SKM-1 (cell line): Measurements from ENCODE around the gene FBXL22.

Experiments
- DNase-seq: peaks from one replicate; lab custom pipeline; 2025; ENCODE audit not compliant: unreplicated experiment; lab: John Stamatoyannopoulos, UW

FBXL22 gene

DNA sequence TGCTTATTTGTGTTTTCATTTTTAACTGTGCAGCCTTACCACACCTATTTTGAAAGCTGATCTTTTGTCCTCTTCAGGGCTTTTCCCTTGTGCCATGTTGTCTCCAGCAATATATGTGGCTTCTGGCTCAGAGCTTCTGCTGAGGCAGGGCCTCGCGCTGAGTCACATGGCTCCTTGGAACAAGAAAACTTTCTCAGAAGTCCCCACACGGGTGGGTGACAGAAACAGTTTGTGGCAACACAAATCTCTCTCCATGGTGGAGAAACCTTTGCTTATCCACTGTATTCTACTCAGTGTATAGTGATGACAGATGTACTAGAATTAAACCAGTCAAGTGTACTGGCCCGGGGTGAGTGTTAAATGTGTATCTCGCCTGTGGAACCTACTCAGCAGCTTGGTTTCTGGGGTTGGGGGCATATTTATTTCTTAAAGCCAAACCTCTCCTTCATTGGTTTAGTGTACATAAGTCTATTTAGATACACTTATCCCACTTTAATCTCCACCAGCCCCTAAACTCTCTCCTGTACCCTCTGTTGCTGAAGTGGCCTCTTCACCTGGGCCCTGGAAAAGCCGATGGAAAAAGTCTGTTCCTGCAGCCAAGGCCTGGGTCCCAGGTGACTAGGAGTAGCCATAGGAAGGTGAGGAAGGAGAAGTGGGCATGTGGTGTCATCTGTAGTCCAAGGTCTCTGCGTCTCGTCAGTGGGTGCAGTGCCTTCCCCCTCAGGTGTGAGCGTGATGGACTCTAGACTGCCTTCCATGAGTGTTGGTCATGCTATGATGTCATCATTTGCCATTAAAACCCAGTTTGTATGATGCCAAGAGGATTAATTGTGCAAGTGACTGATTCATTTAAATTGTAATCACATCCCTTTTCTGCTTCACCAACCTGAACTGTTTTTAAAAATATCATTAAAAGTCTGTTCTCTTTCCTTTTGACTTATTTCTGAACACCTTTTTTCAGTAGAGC lies 3.2 kb upstream of the FBXL22 start:
- DNase-seq, result no peak

DNA sequence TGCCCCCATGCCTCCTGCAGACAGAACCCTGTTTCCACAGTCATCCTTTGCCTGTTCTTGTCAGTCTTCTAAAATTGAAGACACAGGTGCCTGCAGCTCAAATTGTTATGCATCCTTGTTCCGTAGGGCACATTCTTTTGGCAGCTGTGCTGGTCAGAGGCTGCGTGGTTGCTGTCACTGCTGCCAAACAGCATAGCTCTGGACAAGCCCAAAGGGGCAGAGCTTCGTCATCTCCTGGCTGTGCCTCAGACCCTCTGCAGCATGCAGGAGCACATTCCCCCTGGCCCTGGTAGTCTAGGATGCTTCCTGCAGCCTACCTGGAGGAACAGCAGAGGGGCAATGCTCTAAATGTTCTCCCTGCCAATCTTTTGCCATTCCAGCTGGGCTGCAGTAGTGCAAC lies 2.1 kb upstream of the FBXL22 start:
- DNase-seq, result no peak

DNA sequence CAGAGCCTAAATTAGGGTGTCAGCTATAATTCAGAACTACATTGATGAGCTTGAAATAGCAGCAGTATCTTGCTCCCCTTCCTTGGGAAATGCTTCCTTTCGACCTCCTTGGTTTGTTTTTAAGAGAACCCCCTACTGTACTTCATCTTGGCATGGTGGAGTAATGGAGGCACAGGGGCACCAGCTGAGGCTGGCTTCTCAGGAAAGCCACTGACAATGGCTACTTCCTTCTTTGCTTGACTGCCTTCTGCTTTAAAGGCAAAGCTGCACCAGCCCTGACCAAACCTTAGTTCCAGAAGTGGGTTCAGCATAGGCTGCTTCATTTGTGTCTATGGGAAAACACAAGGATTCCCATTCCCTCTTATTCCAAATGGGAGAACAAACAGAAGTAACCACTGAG lies 1.5 kb upstream of the FBXL22 start:
- DNase-seq, result no peak

DNA sequence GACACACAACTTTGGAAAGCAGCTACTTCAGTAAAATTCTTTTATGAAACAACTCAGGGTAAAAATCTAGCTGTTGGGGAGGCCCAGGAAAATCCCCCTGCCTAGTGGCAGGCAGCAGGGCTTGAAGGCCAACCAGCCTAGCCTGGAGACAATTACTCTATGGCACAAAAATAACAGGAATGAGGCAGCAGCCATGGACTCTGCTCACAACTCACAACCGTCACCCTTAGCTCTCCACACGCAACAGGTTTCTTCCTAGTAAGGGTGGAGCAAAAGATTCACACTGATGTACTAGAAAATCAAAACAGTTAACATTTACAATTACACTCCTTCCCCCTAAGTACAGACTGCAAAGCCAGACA lies 530 bp upstream of the FBXL22 start:
- DNase-seq, result no peak

DNA sequence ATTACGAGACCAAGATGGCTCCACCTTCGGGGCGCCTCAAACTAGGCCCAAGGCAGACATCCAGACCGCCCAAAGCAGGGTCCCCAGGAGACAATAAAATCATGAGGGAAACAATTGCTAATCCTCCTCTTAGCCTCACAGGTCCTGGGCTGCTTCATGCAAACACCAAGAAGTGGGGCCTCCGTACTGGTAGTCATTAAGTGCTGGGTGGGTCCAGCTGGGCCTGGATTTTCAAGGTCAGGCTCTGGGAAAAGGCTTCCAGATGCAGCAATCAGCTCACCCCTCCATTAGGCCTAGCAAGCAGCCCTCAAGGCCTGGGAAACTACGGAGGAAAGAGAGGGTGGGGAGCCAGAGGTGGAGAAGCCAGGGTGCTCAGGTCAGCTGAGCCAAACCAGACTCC lies 634 bp downstream of the FBXL22 start:
- DNase-seq, result no peak

DNA sequence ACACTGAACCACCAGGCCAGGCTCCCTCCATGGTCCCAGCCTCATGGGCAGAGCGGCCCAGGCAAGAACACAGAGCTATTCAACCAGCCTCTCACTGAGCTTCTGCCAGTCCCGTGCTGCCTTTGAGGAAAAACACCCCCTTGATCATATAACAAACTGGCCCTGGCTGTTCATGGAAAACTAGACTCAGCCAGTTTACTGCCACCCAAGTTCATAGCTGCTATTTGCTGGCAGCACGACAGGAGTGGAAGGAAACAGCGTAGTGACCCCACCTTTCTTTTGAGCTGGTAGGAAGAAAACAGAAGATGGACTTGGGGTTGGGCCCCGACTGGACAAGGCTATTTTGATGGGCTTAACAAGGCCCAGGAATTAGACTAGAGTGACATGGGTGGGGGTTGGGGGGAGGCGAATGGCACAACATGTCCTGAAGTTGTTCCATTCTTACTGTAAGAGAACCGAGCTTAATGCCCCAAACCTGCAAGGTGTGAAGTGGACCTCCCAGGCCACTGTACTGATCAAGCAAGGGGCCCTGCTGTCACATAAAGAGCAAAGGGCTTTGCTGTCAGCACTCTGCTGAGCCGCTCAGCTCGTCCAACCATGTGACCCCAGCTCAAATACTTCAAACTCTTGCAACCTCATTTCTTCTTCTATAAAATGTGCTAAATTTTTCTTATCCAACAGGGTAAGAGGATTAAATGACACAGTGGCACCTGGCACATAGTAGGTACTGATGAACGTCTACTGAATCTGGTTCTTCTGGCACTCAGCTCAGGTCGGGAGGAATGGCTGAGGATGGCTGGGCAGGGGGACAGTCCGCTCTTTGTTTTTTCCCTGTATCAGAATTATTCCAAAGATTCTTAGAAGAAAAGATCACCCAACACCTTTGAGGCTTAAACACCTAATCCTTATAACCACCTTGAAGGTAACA lies 1.6 kb downstream of the FBXL22 start:
- no peak for DNase-seq

DNA sequence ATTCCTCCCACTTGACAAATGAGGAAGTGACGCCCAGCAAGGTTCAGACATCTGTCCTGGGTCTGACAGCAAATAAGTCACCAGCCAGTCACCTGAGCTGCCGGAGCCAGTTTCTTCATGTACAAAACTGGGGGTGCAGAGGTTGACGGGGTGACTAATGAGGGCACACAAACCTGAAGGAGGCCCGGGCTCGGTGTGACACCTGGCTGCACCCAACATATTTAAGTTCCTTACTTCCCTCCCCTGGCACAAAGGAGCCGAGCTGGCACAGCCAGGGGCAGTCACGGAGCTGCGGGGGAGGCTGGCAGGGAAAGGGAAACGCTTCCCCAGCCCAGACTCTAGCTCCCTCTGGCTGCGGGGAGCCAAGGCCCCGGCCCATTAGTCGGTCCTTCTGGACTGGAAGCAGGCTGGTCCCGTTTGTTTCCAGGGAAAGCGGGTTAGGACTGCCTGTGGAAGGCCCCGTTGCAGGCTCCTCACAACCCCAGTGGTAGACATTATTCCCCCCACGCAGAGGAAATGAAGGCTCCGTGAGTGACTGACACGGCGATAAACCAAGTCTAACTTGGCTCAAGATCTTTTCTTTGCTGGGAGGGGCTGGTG lies 2.3 kb downstream of the FBXL22 start:
- no peak for DNase-seq

DNA sequence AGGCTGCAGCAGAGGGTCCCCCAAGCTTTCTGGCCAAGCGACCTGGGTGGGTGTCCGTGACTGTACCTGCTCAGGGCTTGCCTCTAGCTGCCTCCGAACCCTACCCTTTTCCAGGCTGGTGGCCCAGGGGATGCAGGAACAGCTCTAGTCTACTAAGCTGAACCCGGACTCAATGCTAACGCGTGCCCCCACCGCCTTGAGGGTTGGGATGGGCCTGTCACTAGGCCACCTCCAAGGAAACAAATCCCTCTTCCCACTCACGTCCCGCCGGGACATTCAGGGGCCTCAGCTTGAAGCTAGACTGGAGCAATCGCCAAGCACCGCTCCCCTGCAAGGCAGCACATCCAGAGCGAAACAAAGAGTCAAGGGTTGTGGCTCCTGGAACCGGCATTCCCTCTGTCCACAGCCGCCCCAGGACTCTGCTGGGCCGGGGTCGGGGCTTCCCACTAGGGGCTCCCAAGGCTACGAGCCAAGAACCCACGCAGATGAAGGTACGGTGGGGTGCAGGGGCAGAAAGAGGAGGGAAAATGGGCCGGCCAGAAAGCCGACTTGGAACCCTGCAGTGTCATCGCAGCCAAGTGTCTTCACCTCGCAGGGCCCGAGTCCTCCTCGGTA lies 2.9 kb downstream of the FBXL22 start:
- no peak for DNase-seq

DNA sequence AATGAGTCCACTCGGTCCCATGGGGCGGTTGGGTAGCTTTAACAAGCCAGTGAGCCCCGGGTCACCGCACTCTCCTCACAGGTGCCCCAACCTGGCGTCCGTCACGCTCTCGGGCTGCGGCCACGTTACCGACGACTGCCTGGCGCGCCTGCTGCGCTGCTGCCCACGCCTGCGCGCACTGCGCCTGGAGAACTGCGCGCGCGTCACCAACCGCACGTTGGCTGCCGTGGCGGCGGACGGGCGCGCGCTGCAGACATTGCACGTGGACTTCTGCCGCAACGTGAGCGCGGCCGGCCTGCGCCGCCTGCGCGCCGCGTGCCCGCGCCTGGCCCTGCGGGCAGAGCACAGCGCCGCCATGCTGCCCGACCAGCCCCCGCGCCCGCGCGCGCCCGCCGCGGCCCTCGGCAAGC lies 3.4 kb downstream of the FBXL22 start:
- DNase-seq, result peak; percentile 76

DNA sequence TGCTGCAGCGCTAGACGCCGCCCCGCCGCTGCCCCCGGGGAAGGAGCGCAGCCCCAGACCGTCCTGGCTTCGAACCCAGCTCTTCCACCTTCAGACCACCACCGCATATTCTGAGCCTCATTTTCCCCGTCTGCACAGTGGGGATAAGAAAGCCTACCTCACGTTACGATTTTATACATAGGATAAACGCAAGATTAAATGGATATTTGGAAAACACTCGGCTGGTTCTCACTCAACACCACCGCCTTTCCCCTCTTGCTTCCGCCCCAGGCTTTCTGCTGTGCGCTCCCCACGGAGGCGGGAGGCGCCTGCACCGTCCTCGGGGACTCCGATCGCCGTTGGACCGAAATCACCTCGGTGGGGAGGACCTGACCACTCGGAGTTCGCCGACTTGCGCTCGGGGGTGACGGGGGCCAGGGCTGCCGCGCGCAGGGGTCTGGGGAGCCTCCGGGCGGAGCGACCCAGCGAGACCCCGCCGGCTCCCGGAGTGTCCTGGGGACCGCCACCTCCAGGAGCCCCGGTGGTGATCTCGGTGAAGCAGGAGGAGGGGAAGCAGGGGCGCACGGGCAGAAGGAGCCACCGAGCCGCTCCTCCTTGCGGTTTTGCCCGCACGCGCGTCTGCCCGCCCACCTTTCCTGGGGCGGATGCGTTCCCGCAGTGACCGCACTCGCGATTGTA lies 4.0 kb downstream of the FBXL22 start:
- DNase-seq, result no peak

DNA sequence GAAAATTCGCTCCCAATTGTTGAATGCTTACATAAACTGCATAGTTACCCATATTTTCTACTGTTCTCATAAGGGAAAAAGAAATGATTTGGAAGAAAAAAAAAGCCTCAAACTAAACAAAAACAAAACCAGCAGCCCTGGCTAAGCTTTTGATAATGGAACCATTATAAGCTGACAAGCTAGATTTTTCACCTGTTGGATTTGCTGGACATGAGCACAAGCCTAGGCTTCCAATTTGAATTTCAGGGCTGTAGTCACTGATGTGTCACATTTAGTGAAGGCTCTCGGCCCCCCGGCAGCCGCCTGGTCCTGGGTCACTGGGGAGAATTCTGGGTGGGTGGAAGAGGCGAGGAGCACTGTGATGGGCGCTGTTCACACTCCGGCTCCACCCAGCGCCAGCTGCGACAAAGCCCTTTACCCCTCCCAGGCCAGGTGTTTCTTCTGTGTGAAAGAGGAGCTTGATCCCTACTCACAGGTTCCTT lies 4.6 kb downstream of the FBXL22 start:
- no peak for DNase-seq

DNA sequence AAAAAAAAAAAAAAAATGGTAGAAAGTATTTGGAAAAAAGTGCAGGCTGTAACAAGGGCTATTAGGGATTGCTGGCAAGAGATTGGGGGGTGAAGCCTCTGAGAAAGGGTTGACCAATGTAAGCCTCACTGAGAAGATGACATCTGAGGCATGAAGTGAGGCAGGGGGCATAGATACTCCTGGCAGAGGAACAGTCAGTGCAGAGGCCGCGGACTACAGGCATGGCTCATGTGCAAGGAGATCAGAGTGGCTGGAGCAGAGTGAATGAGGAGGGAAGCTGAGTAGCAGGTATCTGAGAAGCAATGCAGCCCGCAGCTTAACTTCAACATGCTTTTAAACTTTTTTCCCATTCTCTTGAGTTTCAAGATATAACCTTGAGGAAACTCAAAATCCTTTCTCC lies 5.4 kb downstream of the FBXL22 start:
- DNase-seq, result no peak

DNA sequence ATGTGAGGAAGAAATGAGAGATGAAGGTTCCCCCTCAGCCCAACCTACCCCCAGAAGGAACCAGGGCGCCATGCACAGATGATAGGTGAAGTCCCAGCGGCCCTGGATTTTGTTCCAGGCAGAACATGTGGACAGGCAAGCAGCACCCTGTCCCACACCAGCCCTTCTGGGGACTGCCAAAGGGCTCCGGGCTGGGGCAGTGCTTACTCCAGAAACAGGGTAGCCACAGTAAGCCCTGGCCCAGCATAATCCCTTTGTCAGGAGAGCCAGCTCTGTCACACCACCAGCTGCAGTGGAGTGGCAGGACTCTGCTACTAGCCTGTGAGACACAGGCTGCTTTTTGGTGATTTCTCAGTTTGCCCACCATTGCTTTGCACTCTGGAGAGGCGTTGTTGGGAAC lies 6.3 kb downstream of the FBXL22 start:
- no peak for DNase-seq

DNA sequence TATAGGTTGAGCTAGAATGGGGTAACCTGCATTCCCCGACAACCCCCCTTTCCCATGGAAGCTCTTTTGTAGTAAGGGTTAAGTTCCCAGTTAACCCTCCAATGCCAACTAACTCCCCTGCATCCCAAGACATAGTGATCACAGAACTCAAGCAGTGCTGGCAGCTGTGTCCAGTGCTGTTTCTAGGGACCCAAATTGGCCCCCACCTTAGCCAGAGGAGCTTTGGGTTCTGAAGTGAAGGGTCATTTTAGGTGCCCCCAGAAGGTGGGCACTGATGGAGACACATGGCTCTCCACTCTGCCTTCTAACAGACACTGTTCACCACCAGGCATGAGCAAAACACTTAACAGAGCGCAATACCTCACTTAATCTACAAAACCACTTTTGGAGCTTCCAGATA lies 7.1 kb downstream of the FBXL22 start:
- no peak for DNase-seq

DNA sequence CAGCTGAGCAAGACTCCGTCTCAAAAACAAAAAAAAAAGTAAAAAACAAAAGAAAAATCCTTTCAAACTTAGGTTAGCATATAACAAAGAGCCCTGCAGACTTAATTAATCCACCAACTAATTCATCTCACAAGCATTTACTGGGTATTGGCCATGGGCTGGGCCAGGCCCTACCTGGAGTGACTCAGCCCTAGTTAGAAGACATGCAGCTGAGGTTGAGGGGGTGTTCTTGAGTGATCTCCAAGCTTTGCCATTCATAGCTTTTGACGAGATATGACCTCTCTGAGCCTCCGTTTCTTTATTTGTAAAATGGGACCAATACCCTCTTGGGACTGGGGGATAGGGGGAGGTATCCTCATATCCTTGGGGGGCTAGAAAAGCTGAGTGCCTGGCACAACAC lies 7.8 kb downstream of the FBXL22 start:
- no peak for DNase-seq

DNA sequence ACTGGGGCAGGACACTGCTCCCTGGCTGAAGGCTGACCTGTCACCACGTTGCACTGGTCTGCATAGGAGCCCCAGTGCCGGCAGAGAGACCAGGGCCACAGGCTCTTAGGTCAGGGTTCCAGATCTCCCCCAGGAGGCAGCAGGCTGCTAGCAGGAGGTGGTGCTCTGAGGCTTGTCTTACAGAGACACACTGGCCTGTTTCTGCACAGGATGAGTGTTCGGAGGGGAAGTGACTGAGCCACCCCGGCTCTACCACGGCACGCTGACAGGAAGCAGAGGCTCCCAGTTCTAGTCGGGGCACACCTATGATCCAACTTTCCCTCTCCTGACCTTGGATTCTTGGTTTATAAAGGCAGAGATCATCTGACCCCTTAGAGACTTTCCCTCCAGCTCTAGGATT lies 8.6 kb downstream of the FBXL22 start:
- peak; percentile 53 for DNase-seq

DNA sequence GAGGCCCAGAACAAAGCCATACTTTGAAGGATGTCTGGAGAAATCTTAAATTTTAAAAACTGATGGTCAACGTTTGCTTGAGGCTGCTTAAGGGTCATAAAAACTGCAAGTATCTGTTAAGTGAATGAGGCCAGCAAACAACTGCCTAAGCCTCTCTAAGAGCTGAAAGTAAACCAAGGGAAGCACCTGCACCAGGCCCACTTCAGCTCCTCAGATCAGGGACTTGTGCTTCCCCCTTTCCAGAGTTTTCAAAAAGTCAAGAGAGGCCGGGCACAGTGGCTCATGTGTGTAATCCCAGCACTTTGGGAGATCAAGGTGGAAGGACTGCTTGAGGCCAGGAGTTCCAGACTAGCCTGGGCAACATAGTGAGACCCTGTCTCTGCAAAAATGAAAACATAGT lies 9.1 kb downstream of the FBXL22 start:
- DNase-seq, result no peak

DNA sequence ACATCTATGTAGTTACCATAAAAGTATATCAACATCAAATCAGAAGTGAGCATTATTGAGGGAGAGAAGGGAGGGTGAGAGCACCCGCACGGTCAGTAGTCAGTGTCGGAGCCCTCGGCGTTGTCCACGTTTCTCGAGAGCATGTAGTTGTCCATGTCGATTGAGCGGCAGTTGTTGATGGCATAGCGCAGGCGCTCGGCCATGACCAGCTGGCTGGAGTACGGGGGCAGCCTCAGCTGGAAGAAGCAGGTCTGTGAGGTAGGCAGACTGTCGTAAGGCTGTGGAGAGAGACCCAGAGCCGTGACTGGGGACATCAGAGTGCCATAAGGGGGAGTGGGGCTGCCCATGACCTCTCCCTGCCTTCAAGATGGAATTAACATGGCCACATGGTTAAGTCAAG lies 11.8 kb downstream of the FBXL22 start:
- no peak for DNase-seq

DNA sequence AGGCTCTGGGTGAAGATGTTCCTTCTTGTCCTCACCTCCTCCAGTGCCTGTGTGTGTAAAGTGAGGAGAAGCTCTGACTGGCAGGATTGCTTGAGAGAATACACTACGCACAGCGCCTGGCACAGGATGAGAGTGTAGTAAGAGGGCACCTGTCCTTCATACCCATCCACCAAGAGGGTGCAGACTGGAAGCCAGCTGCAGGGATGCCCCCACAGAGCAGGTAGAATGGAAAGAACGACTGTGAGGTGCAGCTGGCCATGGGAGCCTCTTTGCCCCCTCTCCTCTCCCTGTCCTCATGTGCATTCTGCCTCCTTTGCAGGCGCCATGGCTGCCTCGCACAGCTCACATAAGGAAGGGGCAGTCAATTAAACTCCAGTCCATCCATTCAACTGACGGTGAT lies 12.3 kb downstream of the FBXL22 start:
- no peak for DNase-seq

DNA sequence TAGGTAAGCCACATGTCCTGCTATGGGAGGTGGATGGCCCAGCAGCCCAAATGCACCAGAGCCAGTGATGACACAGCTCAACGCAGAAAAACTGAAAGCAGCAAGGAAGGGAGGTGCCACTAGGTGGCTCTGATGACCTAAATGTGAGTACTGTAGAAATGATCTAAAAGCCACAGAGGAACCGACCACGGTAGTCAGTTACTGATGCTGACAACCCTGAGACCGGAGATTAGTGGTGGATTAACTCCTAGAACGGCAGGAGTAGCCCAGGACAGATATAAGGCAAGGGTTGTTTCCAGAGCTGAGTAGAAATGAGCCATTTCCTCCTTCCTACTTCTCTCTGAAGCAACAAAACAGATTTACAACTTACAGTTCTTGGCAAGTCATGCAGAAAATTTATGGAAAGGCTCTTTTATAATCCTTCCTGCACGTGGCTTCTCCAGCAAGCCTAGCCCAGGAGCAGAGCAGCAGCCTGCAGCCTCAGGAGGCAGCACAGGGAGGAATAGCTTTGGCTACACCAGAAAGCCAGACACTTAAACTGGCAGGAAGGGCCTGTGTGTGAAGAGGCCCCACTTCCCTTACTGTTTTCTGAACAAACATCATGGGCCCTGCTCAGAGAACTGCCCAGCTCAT lies 13.1 kb downstream of the FBXL22 start:
- peak; percentile 80 for DNase-seq
